Measurements from ENCODE around the gene PTPRM. TPM values are rescaled to one million over a fixed set of nuclear protein-coding genes. Genes with fewer than 3 reads are reported as not detected.

The PTPRM gene
- polyA plus RNA-seq, 3 donors, result 0.04 to 2.1 (median 0.66) TPM

GRCh38 chr18:8435376-8435775 lies 868.3 kb downstream of the PTPRM start:
- Histone ChIP-seq H3K4me2 (replicated peaks; ENCODE audit: extremely low read depth, low read length, poor library complexity, severe bottlenecking) (no peak overlapping the region), H3K27ac (ENCODE audit: low read depth in 1 of 2, low read length in 2 of 2) (no peak overlapping the region), H4K20me1 (ENCODE audit: insufficient read depth, low read length) (no peaks in the 10 kb centered on the region), H3K27me3 (ENCODE audit: control insufficient read depth in 2 of 2, insufficient read depth in 2 of 2, low read length in 2 of 2) (no peaks in the 10 kb centered on the region), H3K9ac (ENCODE audit: insufficient read depth, low read length, poor library complexity, severe bottlenecking) (no peak overlapping the region), H2AFZ (ENCODE audit: insufficient read depth, low read depth, low read length, poor library complexity, severe bottlenecking) (no peak overlapping the region), H3K79me2 (ENCODE audit: insufficient read depth, low read length) (no peaks in the 10 kb centered on the region), H3K4me3 (replicated peaks in 1 of 3; ENCODE audit: low read depth in 2 of 3, low read length in 3 of 3) (no peak overlapping the region), H3K9me3 (replicated peaks in 1 of 2; ENCODE audit: control insufficient read depth in 1 of 2, insufficient read depth in 1 of 2, low read length in 2 of 2) (peaks cover 4 to 16% of the 10 kb centered on the region in 2 donors), H3K4me1 (ENCODE audit: control insufficient read depth in 1 of 2, insufficient read depth in 2 of 2, low read length in 2 of 2) (no peaks in the 10 kb centered on the region), H3K36me3 (replicated peaks in 1 of 2; ENCODE audit: control insufficient read depth in 1 of 2, insufficient read depth in 2 of 2, low read length in 2 of 2) (no peaks in the 10 kb centered on the region)
- H3K4me3 Mint-ChIP-seq, result no peak overlapping the region
- no peak for TF ChIP-seq CTCF (IDR thresholded peaks at IDR 0.05)
- peaks cover 0 to 3% (median 0%) of the 10 kb centered on the region in 3 donors for H3K27me3 Mint-ChIP-seq (ENCODE audit: low read depth in 3 of 3)
- no peaks in the 10 kb centered on the region for H3K4me1 Mint-ChIP-seq
- H3K27ac Mint-ChIP-seq, result no peak overlapping the region
- DNase-seq, result no peak
- no peaks in the 10 kb centered on the region for H3K36me3 Mint-ChIP-seq
- intact Hi-C loops (cut with micrococcal nuclease), result loop anchor here in 1 of 2 donors (10.0 kb wide), 1 partner anchor 61 kb away; no protein-coding TSS in a partner anchor
- peaks cover 0 to 26% (median 21%) of the 10 kb centered on the region in 7 donors for H3K9me3 Mint-ChIP-seq
- WGBS (ENCODE audit: insufficient coverage), result 80% methylated on average over 11 of the region's 14 CpGs

- WGBS (ENCODE audit: insufficient coverage), result 85% methylated on average over 2 of the region's 5 CpGs
- H3K36me3 ChIP-seq (replicated peaks in 1 of 2; ENCODE audit: control insufficient read depth in 1 of 2, insufficient read depth in 2 of 2, low read length in 2 of 2), result no peaks in the 10 kb centered on the region
- no peak for TF ChIP-seq CTCF (IDR thresholded peaks at IDR 0.05)
- Mint-ChIP-seq H3K36me3 (no peaks in the 10 kb centered on the region), H3K4me3 (no peak overlapping the region), H3K9me3 (peaks cover 7 to 35% (median 24%) of the 10 kb centered on the region in 7 donors), H3K4me1 (no peaks in the 10 kb centered on the region), H3K27ac (no peak overlapping the region), H3K27me3 (ENCODE audit: low read depth in 3 of 3) (peaks cover 0 to 1% (median 0%) of the 10 kb centered on the region in 3 donors)
- no peaks in the 10 kb centered on the region for H3K4me1 ChIP-seq (ENCODE audit: control insufficient read depth in 1 of 2, insufficient read depth in 2 of 2, low read length in 2 of 2)
- no peak overlapping the region for H2AFZ ChIP-seq (ENCODE audit: insufficient read depth, low read depth, low read length, poor library complexity, severe bottlenecking)
- H3K27me3 ChIP-seq (ENCODE audit: control insufficient read depth in 2 of 2, insufficient read depth in 2 of 2, low read length in 2 of 2), result no peaks in the 10 kb centered on the region
- H3K27ac ChIP-seq (ENCODE audit: low read depth in 1 of 2, low read length in 2 of 2), result no peak overlapping the region
- H3K79me2 ChIP-seq (ENCODE audit: insufficient read depth, low read length), result no peaks in the 10 kb centered on the region
- H3K4me3 ChIP-seq (replicated peaks in 1 of 3; ENCODE audit: low read depth in 2 of 3, low read length in 3 of 3), result no peak overlapping the region
- H3K9me3 ChIP-seq (replicated peaks in 1 of 2; ENCODE audit: control insufficient read depth in 1 of 2, insufficient read depth in 1 of 2, low read length in 2 of 2), result peaks cover 15% of the 10 kb centered on the region in 2 donors
- intact Hi-C loops (cut with micrococcal nuclease), result loop anchor here in 1 of 2 donors (10.0 kb wide), 1 partner anchor 64 kb away; no protein-coding TSS in a partner anchor
- DNase-seq, result no peak
- no peaks in the 10 kb centered on the region for H4K20me1 ChIP-seq (ENCODE audit: insufficient read depth, low read length)
- no peak overlapping the region for H3K9ac ChIP-seq (ENCODE audit: insufficient read depth, low read length, poor library complexity, severe bottlenecking)
- H3K4me2 ChIP-seq (replicated peaks; ENCODE audit: extremely low read depth, low read length, poor library complexity, severe bottlenecking), result no peak overlapping the region
Observed at GRCh38 chr18:8439055-8439454, 871.9 kb downstream of the PTPRM start.
